ENCODE measurements around the gene ALDH8A1.

Gene ALDH8A1

DNA sequence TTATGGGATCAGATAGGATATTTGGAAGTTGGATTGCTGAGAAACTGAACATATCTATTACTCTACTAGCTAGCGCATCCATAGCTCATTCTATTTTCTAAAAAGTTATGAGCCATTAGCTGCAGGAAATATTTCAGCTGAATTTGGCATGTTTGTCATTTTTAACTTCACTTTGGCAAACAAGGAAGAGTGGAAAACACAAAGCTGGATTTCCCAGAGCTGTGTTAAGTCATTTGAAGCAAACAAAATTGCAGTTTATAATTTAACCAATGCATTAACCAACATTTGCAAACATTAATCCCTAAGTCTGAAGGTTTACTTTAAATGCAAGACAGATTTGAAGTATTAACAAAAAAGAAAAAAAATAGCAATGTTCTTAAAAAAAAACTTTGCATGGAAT lies 1.2 kb downstream of the ALDH8A1 start:
- peak overlapping the region; percentile 29 to 46 (median 31) for H3K4me3 Mint-ChIP-seq
- no peaks in the 10 kb centered on the region for H3K27me3 Mint-ChIP-seq (ENCODE audit: low read depth)
- no peaks in the 10 kb centered on the region for H3K36me3 Mint-ChIP-seq (ENCODE audit: low read depth)
- peaks cover 4% of the 10 kb centered on the region for H3K9me3 Mint-ChIP-seq
- TF ChIP-seq, protein P1, sequence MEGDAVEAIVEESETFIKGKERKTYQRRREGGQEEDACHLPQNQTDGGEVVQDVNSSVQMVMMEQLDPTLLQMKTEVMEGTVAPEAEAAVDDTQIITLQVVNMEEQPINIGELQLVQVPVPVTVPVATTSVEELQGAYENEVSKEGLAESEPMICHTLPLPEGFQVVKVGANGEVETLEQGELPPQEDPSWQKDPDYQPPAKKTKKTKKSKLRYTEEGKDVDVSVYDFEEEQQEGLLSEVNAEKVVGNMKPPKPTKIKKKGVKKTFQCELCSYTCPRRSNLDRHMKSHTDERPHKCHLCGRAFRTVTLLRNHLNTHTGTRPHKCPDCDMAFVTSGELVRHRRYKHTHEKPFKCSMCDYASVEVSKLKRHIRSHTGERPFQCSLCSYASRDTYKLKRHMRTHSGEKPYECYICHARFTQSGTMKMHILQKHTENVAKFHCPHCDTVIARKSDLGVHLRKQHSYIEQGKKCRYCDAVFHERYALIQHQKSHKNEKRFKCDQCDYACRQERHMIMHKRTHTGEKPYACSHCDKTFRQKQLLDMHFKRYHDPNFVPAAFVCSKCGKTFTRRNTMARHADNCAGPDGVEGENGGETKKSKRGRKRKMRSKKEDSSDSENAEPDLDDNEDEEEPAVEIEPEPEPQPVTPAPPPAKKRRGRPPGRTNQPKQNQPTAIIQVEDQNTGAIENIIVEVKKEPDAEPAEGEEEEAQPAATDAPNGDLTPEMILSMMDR (IDR thresholded peaks at IDR 0.05; ENCODE audit: unreplicated experiment in 3 of 3) = no peak
- no peaks in the 10 kb centered on the region for H3K4me1 Mint-ChIP-seq
- peak overlapping the region; percentile 64 to 66 (median 64) for H3K27ac Mint-ChIP-seq

DNA sequence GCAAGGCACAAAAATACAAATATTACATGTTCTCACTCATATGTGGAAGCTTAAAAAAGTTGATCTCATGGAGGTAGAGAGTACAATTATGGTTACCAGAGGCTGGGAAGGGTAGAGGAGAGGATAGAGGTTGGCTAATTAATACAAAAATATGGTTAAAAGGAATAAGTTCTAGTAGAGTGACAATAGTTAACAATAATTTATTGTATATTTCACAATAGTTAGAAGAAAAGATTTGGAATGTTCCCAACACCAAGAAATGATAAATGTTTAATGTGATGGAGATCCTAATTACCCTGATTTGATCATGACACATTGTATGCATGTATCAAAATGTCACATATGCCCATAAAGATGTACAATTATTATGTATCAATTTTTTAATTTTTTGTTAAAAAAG lies 1.8 kb downstream of the ALDH8A1 start:
- Mint-ChIP-seq H3K36me3 (ENCODE audit: low read depth) (no peaks in the 10 kb centered on the region), H3K4me1 (no peaks in the 10 kb centered on the region), H3K4me3 (peak overlapping the region in 1 of 3 experiments; percentile 6), H3K27me3 (ENCODE audit: low read depth) (no peaks in the 10 kb centered on the region), H3K27ac (peak overlapping the region in 2 of 3 experiments; percentile 33 to 64), H3K9me3 (peaks cover 4% of the 10 kb centered on the region)
- TF ChIP-seq, protein P1 (IDR thresholded peaks at IDR 0.05; ENCODE audit: unreplicated experiment in 3 of 3) = no peak

GRCh38 chr6:134945045-134945444 lies 4.9 kb downstream of the ALDH8A1 start:
- H3K4me1 Mint-ChIP-seq = no peaks in the 10 kb centered on the region
- no peaks in the 10 kb centered on the region for H3K27me3 Mint-ChIP-seq (ENCODE audit: low read depth)
- TF ChIP-seq, protein P1 (IDR thresholded peaks at IDR 0.05; ENCODE audit: unreplicated experiment in 3 of 3) = no peak
- H3K27ac Mint-ChIP-seq = no peak overlapping the region
- no peak overlapping the region for H3K4me3 Mint-ChIP-seq
- H3K9me3 Mint-ChIP-seq = peaks cover 4% of the 10 kb centered on the region
- H3K36me3 Mint-ChIP-seq (ENCODE audit: low read depth) = no peaks in the 10 kb centered on the region

DNA sequence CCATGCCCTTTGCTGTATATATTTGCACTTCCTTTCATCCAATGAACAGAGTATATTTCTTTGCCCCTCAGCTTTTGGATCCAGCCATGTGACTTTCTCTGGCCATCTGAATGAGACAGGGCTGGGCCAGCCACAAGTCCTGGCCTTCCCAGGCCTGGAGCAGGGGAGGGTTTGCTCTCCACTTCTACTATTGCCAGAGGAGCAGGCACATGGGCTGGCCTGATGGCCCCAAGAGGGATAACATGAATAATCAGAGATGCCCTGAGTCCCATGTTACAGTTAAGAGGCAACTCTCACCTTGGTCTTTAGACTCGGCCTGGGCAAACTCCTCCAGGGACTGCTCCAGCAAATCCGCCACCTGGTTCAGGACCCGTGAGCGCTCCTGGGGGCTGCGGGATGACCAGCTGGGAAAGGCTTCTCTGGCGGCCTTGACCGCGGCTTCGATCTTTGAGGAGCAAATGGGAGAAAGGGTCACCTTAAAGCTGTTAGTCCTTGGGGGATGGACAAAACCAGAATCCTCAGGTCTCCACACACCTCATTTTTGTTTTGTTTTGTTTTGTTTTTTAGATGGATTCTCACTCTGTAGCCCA lies 6.3 kb downstream of the ALDH8A1 start:
- no peaks in the 10 kb centered on the region for H3K4me1 Mint-ChIP-seq
- H3K27ac Mint-ChIP-seq = no peak overlapping the region
- H3K9me3 Mint-ChIP-seq = peaks cover 4% of the 10 kb centered on the region
- H3K4me3 Mint-ChIP-seq = no peak overlapping the region
- H3K36me3 Mint-ChIP-seq (ENCODE audit: low read depth) = no peaks in the 10 kb centered on the region
- TF ChIP-seq, protein P1 (IDR thresholded peaks at IDR 0.05; ENCODE audit: unreplicated experiment in 3 of 3) = no peak
- H3K27me3 Mint-ChIP-seq (ENCODE audit: low read depth) = no peaks in the 10 kb centered on the region

GRCh38 chr6:134938896-134939295 lies 11.0 kb downstream of the ALDH8A1 start:
- peaks cover 4% of the 10 kb centered on the region for H3K27me3 Mint-ChIP-seq (ENCODE audit: low read depth)
- H3K9me3 Mint-ChIP-seq = no peaks in the 10 kb centered on the region
- H3K4me1 Mint-ChIP-seq = peaks cover 16% of the 10 kb centered on the region
- TF ChIP-seq, protein P1 (IDR thresholded peaks at IDR 0.05; ENCODE audit: unreplicated experiment in 3 of 3) = no peak
- H3K27ac Mint-ChIP-seq = no peak overlapping the region
- H3K4me3 Mint-ChIP-seq = no peak overlapping the region
- H3K36me3 Mint-ChIP-seq (ENCODE audit: low read depth) = peaks cover 3% of the 10 kb centered on the region

DNA sequence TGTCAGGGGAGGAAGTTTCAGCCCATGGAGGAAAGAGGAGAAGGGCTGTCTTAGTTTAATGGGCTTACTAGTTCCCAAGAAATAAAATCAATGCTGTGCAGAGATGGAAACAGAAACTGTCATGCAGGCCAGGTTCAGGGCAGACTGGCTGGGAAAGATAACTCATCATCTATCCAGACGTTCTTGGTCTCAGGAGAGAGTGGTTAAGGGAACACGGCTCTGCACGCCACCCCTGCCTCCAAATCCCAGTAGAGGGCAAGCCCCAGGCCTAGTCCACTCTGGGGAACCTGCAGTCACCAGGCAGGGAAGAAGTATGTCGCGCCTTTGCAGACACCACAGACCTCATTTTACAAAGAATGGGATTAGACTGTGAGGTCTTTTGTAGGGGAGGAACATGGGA lies 12.5 kb downstream of the ALDH8A1 start:
- H3K27ac Mint-ChIP-seq = peak overlapping the region in 1 of 3 experiments; percentile 40
- peaks cover 16% of the 10 kb centered on the region for H3K4me1 Mint-ChIP-seq
- TF ChIP-seq, protein P1 (IDR thresholded peaks at IDR 0.05; ENCODE audit: unreplicated experiment in 3 of 3) = no peak
- H3K36me3 Mint-ChIP-seq (ENCODE audit: low read depth) = peaks cover 4% of the 10 kb centered on the region
- H3K9me3 Mint-ChIP-seq = no peaks in the 10 kb centered on the region
- no peak overlapping the region for H3K4me3 Mint-ChIP-seq
- peaks cover 4% of the 10 kb centered on the region for H3K27me3 Mint-ChIP-seq (ENCODE audit: low read depth)

Measured in nephron (organoid).